ENCODE measurements around the gene KIRREL3. TPM values are rescaled to one million over a fixed set of nuclear protein-coding genes. Genes with fewer than 3 reads are reported as not detected.

The KIRREL3 gene
- total RNA-seq, 5 donors from 2014 or later (not counting 1 experiment from before 2014, with no cell fraction given) = not detected

GRCh38 chr11:126988655-126989054 is 11.9 kb downstream of the KIRREL3 start:
- H3K4me3 Mint-ChIP-seq = no peak overlapping the region

GRCh38 chr11:126981635-126982034 is 18.9 kb downstream of the KIRREL3 start:
- ChIA-PET POLR2A (no interaction called here), CTCF (interaction anchor here in 1 of 2 donors (0.6 kb wide), 1 partner anchor 478 kb away, joined by 3 read pairs; no protein-coding TSS in a partner anchor)
- H3K36me3 ChIP-seq (ENCODE audit: control insufficient read depth in 2 of 2, extremely low read depth in 1 of 2, insufficient read depth in 1 of 2, low read length in 1 of 2) = no peaks in the 10 kb centered on the region
- peaks cover 2 to 11% of the 10 kb centered on the region in 2 experiments for H3K27me3 ChIP-seq (replicated peaks in 1 of 2; ENCODE audit: control insufficient read depth in 2 of 2, extremely low read depth in 1 of 2, insufficient read depth in 2 of 2, low read length in 1 of 2)
- no peak overlapping the region for H3K27ac ChIP-seq (ENCODE audit: low read length)
- no peaks in the 10 kb centered on the region for H3K9me3 ChIP-seq
- no peaks in the 10 kb centered on the region for H3K4me1 ChIP-seq (ENCODE audit: control insufficient read depth in 1 of 2, extremely low read depth in 1 of 2, insufficient read depth in 2 of 2, low read length in 2 of 2)
- no peak for DNase-seq
- Mint-ChIP-seq H3K9me3 (peaks cover 0 to 7% (median 0%) of the 10 kb centered on the region in 3 donors), H3K36me3 (no peaks in the 10 kb centered on the region), H3K27me3 (peaks cover 37 to 39% of the 10 kb centered on the region in 2 donors), H3K4me3 (no peak overlapping the region), H3K27ac (no peak overlapping the region), H3K4me1 (no peaks in the 10 kb centered on the region)
- ATAC-seq (replicated peaks in 1 of 4) = no peak
- no peak overlapping the region for H3K4me3 ChIP-seq (ENCODE audit: control insufficient read depth in 1 of 2, extremely low read depth in 1 of 2, low read length in 1 of 2)
- WGBS (ENCODE audit: insufficient coverage) = 57% methylated on average over 1 of the region's 2 CpGs

More at GRCh38 chr11:126988655-126989054, 11.9 kb downstream of the KIRREL3 start:
- ChIA-PET POLR2A (no interaction called here), CTCF (interaction anchor here in 1 of 2 donors (0.5 kb wide), 1 partner anchor 88 kb away, joined by 3 read pairs; no protein-coding TSS in a partner anchor)
- Histone ChIP-seq H3K9me3 (no peaks in the 10 kb centered on the region), H3K27ac (ENCODE audit: low read length) (no peak overlapping the region), H3K4me1 (ENCODE audit: control insufficient read depth in 1 of 2, extremely low read depth in 1 of 2, insufficient read depth in 2 of 2, low read length in 2 of 2) (peaks cover 0 to 5% of the 10 kb centered on the region in 2 experiments), H3K4me3 (ENCODE audit: control insufficient read depth in 1 of 2, extremely low read depth in 1 of 2, low read length in 1 of 2) (no peak overlapping the region), H3K36me3 (ENCODE audit: control insufficient read depth in 2 of 2, extremely low read depth in 1 of 2, insufficient read depth in 1 of 2, low read length in 1 of 2) (no peaks in the 10 kb centered on the region), H3K27me3 (replicated peaks in 1 of 2; ENCODE audit: control insufficient read depth in 2 of 2, extremely low read depth in 1 of 2, insufficient read depth in 2 of 2, low read length in 1 of 2) (peaks cover 0 to 30% of the 10 kb centered on the region in 2 experiments)
- DNase-seq (no peak), ATAC-seq (replicated peaks in 1 of 4) (no peak)
- no peak overlapping the region for H3K27ac Mint-ChIP-seq
- peaks cover 23 to 40% of the 10 kb centered on the region in 2 donors for H3K27me3 Mint-ChIP-seq
- 73% methylated on average over 3 of the region's 7 CpGs for WGBS (ENCODE audit: insufficient coverage)
- H3K36me3 Mint-ChIP-seq = no peaks in the 10 kb centered on the region
- no peaks in the 10 kb centered on the region for H3K9me3 Mint-ChIP-seq
- H3K4me1 Mint-ChIP-seq = peaks cover 0 to 2% (median 0%) of the 10 kb centered on the region in 3 donors

- Mint-ChIP-seq H3K36me3 (no peaks in the 10 kb centered on the region), H3K9me3 (peaks cover 0 to 7% (median 0%) of the 10 kb centered on the region in 3 donors), H3K27me3 (peaks cover 29 to 30% of the 10 kb centered on the region in 2 donors), H3K4me3 (no peak overlapping the region), H3K4me1 (no peaks in the 10 kb centered on the region), H3K27ac (no peak overlapping the region)
- Histone ChIP-seq H3K4me1 (ENCODE audit: control insufficient read depth in 1 of 2, extremely low read depth in 1 of 2, insufficient read depth in 2 of 2, low read length in 2 of 2) (no peaks in the 10 kb centered on the region), H3K27ac (ENCODE audit: low read length) (no peak overlapping the region), H3K4me3 (ENCODE audit: control insufficient read depth in 1 of 2, extremely low read depth in 1 of 2, low read length in 1 of 2) (no peak overlapping the region), H3K9me3 (no peaks in the 10 kb centered on the region), H3K36me3 (ENCODE audit: control insufficient read depth in 2 of 2, extremely low read depth in 1 of 2, insufficient read depth in 1 of 2, low read length in 1 of 2) (no peaks in the 10 kb centered on the region), H3K27me3 (replicated peaks in 1 of 2; ENCODE audit: control insufficient read depth in 2 of 2, extremely low read depth in 1 of 2, insufficient read depth in 2 of 2, low read length in 1 of 2) (peaks cover 2 to 8% of the 10 kb centered on the region in 2 experiments)
- no peak for ATAC-seq (replicated peaks in 1 of 4)
- ChIA-PET POLR2A (interaction anchor here in 1 of 2 donors (0.6 kb wide), 1 partner anchor 14 kb away, joined by 3 read pairs; no protein-coding TSS in a partner anchor), CTCF (interaction anchor here in 1 of 2 donors (0.8 kb wide), 1 partner anchor 11 kb away, joined by 3 read pairs; no protein-coding TSS in a partner anchor)
- no CpG with 5 or more reads among the region's 5 CpGs for WGBS (ENCODE audit: insufficient coverage)
- DNase-seq = no peak
Measured at GRCh38 chr11:126978911-126979310, 21.7 kb downstream of the KIRREL3 start.

GRCh38 chr11:126978165-126978564 is 22.4 kb downstream of the KIRREL3 start:
- Histone ChIP-seq H3K27me3 (replicated peaks in 1 of 2; ENCODE audit: control insufficient read depth in 2 of 2, extremely low read depth in 1 of 2, insufficient read depth in 2 of 2, low read length in 1 of 2) (peaks cover 2 to 8% of the 10 kb centered on the region in 2 experiments), H3K4me3 (ENCODE audit: control insufficient read depth in 1 of 2, extremely low read depth in 1 of 2, low read length in 1 of 2) (no peak overlapping the region), H3K36me3 (ENCODE audit: control insufficient read depth in 2 of 2, extremely low read depth in 1 of 2, insufficient read depth in 1 of 2, low read length in 1 of 2) (no peaks in the 10 kb centered on the region), H3K27ac (ENCODE audit: low read length) (no peak overlapping the region), H3K4me1 (ENCODE audit: control insufficient read depth in 1 of 2, extremely low read depth in 1 of 2, insufficient read depth in 2 of 2, low read length in 2 of 2) (no peaks in the 10 kb centered on the region), H3K9me3 (no peaks in the 10 kb centered on the region)
- Mint-ChIP-seq H3K27ac (no peak overlapping the region), H3K4me3 (no peak overlapping the region), H3K36me3 (no peaks in the 10 kb centered on the region), H3K9me3 (peaks cover 0 to 7% (median 0%) of the 10 kb centered on the region in 3 donors), H3K27me3 (peaks cover 26 to 30% of the 10 kb centered on the region in 2 donors), H3K4me1 (no peaks in the 10 kb centered on the region)
- 100% methylated on average over 1 of the region's 3 CpGs for WGBS (ENCODE audit: insufficient coverage)
- ChIA-PET CTCF (no interaction called here), POLR2A (no interaction called here)
- DNase-seq (no peak), ATAC-seq (replicated peaks in 1 of 4) (no peak)

- Mint-ChIP-seq H3K4me1 (peaks cover 0 to 5% (median 0%) of the 10 kb centered on the region in 3 donors), H3K36me3 (no peaks in the 10 kb centered on the region), H3K9me3 (peaks cover 0 to 4% (median 2%) of the 10 kb centered on the region in 3 donors), H3K4me3 (no peak overlapping the region), H3K27ac (no peak overlapping the region), H3K27me3 (peaks cover 21 to 25% of the 10 kb centered on the region in 2 donors)
- no peak overlapping the region for H3K27ac ChIP-seq (ENCODE audit: low read length)
- no peaks in the 10 kb centered on the region for H3K9me3 ChIP-seq
- CTCF ChIA-PET = no interaction called here
- no peak for DNase-seq
- H3K4me1 ChIP-seq (ENCODE audit: control insufficient read depth in 1 of 2, extremely low read depth in 1 of 2, insufficient read depth in 2 of 2, low read length in 2 of 2) = no peaks in the 10 kb centered on the region
- peaks cover 6 to 7% of the 10 kb centered on the region in 2 experiments for H3K27me3 ChIP-seq (replicated peaks in 1 of 2; ENCODE audit: control insufficient read depth in 2 of 2, extremely low read depth in 1 of 2, insufficient read depth in 2 of 2, low read length in 1 of 2)
- ATAC-seq (replicated peaks in 1 of 4) = no peak
- no peaks in the 10 kb centered on the region for H3K36me3 ChIP-seq (ENCODE audit: control insufficient read depth in 2 of 2, extremely low read depth in 1 of 2, insufficient read depth in 1 of 2, low read length in 1 of 2)
- POLR2A ChIA-PET = interaction anchor here in 1 of 2 donors (0.6 kb wide), 1 partner anchor 585 kb away, joined by 3 read pairs; no protein-coding TSS in a partner anchor
- H3K4me3 ChIP-seq (ENCODE audit: control insufficient read depth in 1 of 2, extremely low read depth in 1 of 2, low read length in 1 of 2) = no peak overlapping the region
- WGBS (ENCODE audit: insufficient coverage) = no CpG with 5 or more reads among the region's 2 CpGs
Measured at GRCh38 chr11:126973051-126973450, 27.5 kb downstream of the KIRREL3 start.

GRCh38 chr11:126971305-126971704 is 29.3 kb downstream of the KIRREL3 start:
- H3K4me3 Mint-ChIP-seq = no peak overlapping the region
- no peaks in the 10 kb centered on the region for H3K9me3 ChIP-seq
- DNase-seq = no peak
- no peak overlapping the region for H3K27ac ChIP-seq (ENCODE audit: low read length)
- no peak for ATAC-seq (replicated peaks in 1 of 4)
- peaks cover 24 to 31% of the 10 kb centered on the region in 2 donors for H3K27me3 Mint-ChIP-seq
- peaks cover 0 to 4% (median 2%) of the 10 kb centered on the region in 3 donors for H3K9me3 Mint-ChIP-seq
- no CpG with 5 or more reads among the region's 5 CpGs for whole genome bisulfite sequencing (ENCODE audit: insufficient coverage)
- H3K27me3 ChIP-seq (replicated peaks in 1 of 2; ENCODE audit: control insufficient read depth in 2 of 2, extremely low read depth in 1 of 2, insufficient read depth in 2 of 2, low read length in 1 of 2) = peaks cover 6 to 10% of the 10 kb centered on the region in 2 experiments
- no peak overlapping the region for H3K27ac Mint-ChIP-seq
- ChIA-PET CTCF (interaction anchor here in 1 of 2 donors (0.7 kb wide), 1 partner anchor 370 kb away, joined by 5 read pairs; no protein-coding TSS in a partner anchor), POLR2A (interaction anchor here in 1 of 2 donors (0.7 kb wide), 1 partner anchor 1303 kb away, joined by 4 read pairs; no protein-coding TSS in a partner anchor)
- H3K4me1 ChIP-seq (ENCODE audit: control insufficient read depth in 1 of 2, extremely low read depth in 1 of 2, insufficient read depth in 2 of 2, low read length in 2 of 2) = no peaks in the 10 kb centered on the region
- H3K36me3 Mint-ChIP-seq = no peaks in the 10 kb centered on the region
- H3K36me3 ChIP-seq (ENCODE audit: control insufficient read depth in 2 of 2, extremely low read depth in 1 of 2, insufficient read depth in 1 of 2, low read length in 1 of 2) = no peaks in the 10 kb centered on the region
- H3K4me3 ChIP-seq (ENCODE audit: control insufficient read depth in 1 of 2, extremely low read depth in 1 of 2, low read length in 1 of 2) = no peak overlapping the region
- peaks cover 0 to 5% (median 0%) of the 10 kb centered on the region in 3 donors for H3K4me1 Mint-ChIP-seq
